SH-SY5Y (cell line): ENCODE data around the gene GJD4.

Experiments
- GATA2 ChIP-seq: IDR thresholded peaks from 2 replicates; pipeline ENCODE4 v1.6.1; 2011; ENCODE audit warnings: mild to moderate bottlenecking, low read depth, low read length
- GATA3 ChIP-seq: IDR thresholded peaks from 2 replicates; pipeline ENCODE4 v1.6.1; 2011; ENCODE audit warnings: low read depth, mild to moderate bottlenecking, low read length, moderate library complexity

DNA sequence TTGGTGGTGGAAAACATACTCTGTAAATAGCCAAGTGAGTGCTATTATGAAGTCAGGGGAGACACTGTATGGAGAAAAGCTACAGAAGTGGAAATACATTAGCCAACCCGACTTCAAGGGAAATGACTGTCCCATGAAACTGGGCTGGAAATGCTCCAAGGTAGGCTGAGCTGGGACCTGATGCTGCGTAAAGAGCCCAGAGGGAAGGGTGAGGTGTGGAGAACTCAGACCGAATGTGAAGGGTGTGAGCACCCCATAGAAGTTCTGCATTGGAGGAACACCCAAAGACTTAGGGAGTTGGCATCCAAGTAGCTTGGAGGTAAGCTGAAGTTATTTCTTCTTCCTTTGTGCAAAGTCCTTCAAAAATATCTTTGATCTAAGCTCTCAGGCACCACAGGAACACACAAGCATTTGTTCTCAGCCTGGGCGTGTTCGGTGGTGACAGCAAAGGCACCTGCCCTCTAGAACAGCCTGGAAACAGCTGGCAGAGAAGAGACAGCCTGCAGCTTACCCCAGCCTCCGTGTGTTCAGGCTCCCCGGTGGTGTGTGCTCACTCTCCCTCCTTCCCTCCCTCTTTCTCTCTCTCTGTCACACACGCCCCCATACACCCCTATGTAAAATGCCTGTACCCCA lies 19.1 kb upstream of the GJD4 start:
- TF ChIP-seq GATA3 (no peak), GATA2 (no peak)
